ENCODE results near the gene UBE2F.

DNA sequence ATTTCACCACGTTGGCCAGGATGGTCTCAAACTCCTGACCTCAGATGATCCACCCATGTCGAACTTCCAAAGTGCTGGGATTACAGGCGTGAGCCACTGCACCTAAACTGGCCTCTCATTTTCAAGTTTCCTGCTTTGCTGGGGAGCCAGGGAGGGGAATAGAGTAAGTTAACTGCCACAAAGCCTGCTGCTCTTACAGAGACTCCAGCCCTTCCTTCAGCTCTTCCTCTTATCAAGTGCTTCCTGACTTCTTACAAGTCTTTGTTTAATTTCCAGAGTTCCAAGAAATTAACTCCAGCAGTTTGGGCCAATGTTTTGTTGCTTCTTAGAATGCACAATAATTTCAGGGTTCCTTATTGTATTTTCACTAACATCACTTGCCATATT is 24.3 kb upstream of the UBE2F start:
- TF ChIP-seq POLR2AphosphoS5 (IDR thresholded peaks at IDR 0.05), result no peak
- no peak for TF ChIP-seq POLR2A (IDR thresholded peaks at IDR 0.05)
- TF ChIP-seq EP300 (IDR thresholded peaks at IDR 0.05), result no peak
